ENCODE measurements around the gene SUCLG2. TPM values are rescaled to one million over a fixed set of nuclear protein-coding genes. Genes with fewer than 3 reads are reported as not detected.

SUCLG2 gene
- total RNA-seq, 1 donor from 2014 or later, result 29.5 TPM

DNA sequence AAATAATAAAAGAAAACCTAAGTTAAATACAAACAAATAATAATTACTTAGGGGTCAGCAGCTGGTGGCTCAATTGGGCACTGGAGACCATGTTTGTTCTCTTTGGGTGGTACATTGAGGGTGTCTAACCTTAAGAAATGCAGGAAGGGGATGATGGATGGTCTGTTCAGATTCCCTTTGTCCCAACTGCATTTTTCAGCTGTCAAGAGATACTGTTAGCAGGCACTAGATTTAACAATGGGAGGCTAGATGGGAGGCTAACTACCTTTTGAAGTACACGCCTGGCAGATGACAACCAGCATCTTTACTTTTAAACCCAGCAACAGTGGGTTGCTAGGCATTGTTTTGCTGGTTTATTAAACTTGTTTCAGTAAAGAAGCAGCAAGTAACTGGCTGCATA lies 222.5 kb downstream of the SUCLG2 start:
- Histone ChIP-seq H3K4me3 (no peak overlapping the region), H3K27me3 (no peaks in the 10 kb centered on the region), H3K36me3 (no peaks in the 10 kb centered on the region), H3K27ac (no peak overlapping the region), H3K4me1 (no peaks in the 10 kb centered on the region), H3K9me3 (no peaks in the 10 kb centered on the region)
- intact Hi-C loops (cut with DNase I), result no loop called here
- TF ChIP-seq, protein P1, sequence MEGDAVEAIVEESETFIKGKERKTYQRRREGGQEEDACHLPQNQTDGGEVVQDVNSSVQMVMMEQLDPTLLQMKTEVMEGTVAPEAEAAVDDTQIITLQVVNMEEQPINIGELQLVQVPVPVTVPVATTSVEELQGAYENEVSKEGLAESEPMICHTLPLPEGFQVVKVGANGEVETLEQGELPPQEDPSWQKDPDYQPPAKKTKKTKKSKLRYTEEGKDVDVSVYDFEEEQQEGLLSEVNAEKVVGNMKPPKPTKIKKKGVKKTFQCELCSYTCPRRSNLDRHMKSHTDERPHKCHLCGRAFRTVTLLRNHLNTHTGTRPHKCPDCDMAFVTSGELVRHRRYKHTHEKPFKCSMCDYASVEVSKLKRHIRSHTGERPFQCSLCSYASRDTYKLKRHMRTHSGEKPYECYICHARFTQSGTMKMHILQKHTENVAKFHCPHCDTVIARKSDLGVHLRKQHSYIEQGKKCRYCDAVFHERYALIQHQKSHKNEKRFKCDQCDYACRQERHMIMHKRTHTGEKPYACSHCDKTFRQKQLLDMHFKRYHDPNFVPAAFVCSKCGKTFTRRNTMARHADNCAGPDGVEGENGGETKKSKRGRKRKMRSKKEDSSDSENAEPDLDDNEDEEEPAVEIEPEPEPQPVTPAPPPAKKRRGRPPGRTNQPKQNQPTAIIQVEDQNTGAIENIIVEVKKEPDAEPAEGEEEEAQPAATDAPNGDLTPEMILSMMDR (IDR thresholded peaks at IDR 0.05), result no peak
- no peak for DNase-seq (ENCODE audit: extremely low spot score in 2 of 2)

DNA sequence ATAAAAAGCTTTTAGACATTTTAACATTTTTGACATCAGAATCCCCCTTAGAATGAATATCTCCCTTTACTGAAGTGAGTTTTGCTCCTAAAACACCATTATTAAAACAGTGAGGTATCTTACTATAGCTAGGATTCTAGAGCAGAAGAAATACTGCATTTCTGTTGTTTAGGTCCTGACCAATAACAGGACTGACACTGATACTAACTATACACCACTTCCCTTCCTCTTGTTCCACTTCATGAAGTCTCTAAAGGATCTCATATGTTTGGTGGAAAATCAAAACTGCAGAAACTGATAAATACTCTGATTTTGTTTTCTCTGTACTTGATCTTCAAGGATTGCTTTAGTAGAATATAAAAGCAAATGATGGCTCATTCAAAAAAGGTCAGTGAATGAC lies 230.7 kb downstream of the SUCLG2 start:
- Histone ChIP-seq H3K9me3 (peaks cover 4% of the 10 kb centered on the region), H3K4me1 (no peaks in the 10 kb centered on the region), H3K27ac (no peak overlapping the region), H3K36me3 (peaks cover 0 to 7% of the 10 kb centered on the region in 2 donors), H3K4me3 (no peak overlapping the region), H3K27me3 (no peaks in the 10 kb centered on the region)
- TF ChIP-seq POLR2A (IDR thresholded peaks at IDR 0.05), result no peak
- no peak for TF ChIP-seq POLR2AphosphoS5 (IDR thresholded peaks at IDR 0.05; ENCODE audit: insufficient read depth in 1 of 2, low read depth in 1 of 2)
- TF ChIP-seq, protein P1 (IDR thresholded peaks at IDR 0.05), result no peak
- no peak for DNase-seq (ENCODE audit: extremely low spot score in 2 of 2)
- intact Hi-C loops (cut with DNase I), result no loop called here

DNA sequence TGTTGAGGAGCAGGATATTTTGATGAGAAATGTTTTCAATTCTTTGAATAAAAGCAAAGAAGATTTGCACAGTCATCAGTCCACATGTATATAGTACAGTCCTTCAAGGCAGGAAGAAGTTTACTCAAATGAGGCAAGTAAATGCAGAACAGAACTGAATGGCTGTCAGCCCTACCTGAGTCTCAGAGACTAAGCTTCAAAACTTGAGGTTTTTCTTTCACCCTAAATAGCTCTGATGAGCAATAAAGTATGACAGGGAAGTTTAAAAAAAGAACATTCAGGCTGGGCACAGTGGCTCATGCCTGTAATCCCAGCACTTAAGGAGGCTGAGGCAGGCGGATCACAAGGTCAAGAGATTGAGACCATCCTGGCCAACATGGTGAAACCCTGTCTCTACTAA lies 232.5 kb downstream of the SUCLG2 start:
- no peak overlapping the region for H3K4me3 ChIP-seq
- no peak for TF ChIP-seq POLR2AphosphoS5 (IDR thresholded peaks at IDR 0.05; ENCODE audit: insufficient read depth in 1 of 2, low read depth in 1 of 2)
- TF ChIP-seq POLR2A (IDR thresholded peaks at IDR 0.05), result no peak
- TF ChIP-seq, protein P1 (IDR thresholded peaks at IDR 0.05), result no peak
- H3K36me3 ChIP-seq, result peaks cover 0 to 7% of the 10 kb centered on the region in 2 donors
- no peak overlapping the region for H3K27ac ChIP-seq
- no peaks in the 10 kb centered on the region for H3K27me3 ChIP-seq
- no peak for DNase-seq (ENCODE audit: extremely low spot score in 2 of 2)
- intact Hi-C loops (cut with DNase I), result no loop called here
- no peaks in the 10 kb centered on the region for H3K4me1 ChIP-seq
- H3K9me3 ChIP-seq, result peaks cover 4% of the 10 kb centered on the region

DNA sequence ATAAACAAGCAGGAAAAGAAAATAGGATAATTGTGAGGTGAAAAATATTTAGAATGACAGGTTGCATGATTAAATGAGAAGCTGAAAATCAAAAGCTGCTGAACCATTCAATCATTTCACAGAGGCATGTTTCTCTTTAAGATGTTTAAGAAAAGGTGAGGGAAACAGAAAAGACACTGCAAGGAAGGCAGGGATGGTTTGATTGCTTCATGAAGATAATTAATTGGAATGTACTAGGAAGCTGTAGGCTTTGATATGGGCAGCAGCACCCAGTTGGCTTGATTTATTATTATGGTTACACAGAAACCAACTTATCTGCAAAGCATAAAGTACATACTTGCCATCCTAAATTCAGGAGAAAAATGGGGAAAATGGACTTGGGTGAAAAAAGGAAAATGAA lies 234.6 kb downstream of the SUCLG2 start:
- H3K27me3 ChIP-seq, result no peaks in the 10 kb centered on the region
- H3K4me3 ChIP-seq, result no peak overlapping the region
- TF ChIP-seq POLR2A (IDR thresholded peaks at IDR 0.05), result no peak
- H3K27ac ChIP-seq, result no peak overlapping the region
- H3K9me3 ChIP-seq, result peaks cover 4% of the 10 kb centered on the region
- H3K36me3 ChIP-seq, result peaks cover 0 to 7% of the 10 kb centered on the region in 2 donors
- DNase-seq (ENCODE audit: extremely low spot score in 2 of 2), result no peak
- intact Hi-C loops (cut with DNase I), result no loop called here
- no peaks in the 10 kb centered on the region for H3K4me1 ChIP-seq

DNA sequence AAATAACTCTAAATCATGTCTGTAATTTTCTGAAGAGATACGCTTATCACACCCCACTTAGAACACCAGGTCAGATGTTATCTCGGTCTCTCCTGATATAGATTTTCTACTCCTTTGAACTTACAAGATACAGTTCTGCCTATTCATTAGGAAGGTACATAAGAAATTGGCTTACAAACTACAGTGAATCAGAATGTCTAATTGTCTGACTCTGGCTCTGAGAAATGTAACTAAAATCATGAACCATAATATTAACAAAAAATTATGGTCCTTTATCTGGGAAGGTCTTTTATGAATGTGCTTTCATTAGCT lies 235.2 kb downstream of the SUCLG2 start:
- Histone ChIP-seq H3K4me3 (no peak overlapping the region), H3K27ac (no peak overlapping the region), H3K4me1 (no peaks in the 10 kb centered on the region), H3K9me3 (peaks cover 4% of the 10 kb centered on the region), H3K27me3 (no peaks in the 10 kb centered on the region), H3K36me3 (peaks cover 0 to 7% of the 10 kb centered on the region in 2 donors)
- TF ChIP-seq, protein P1 (IDR thresholded peaks at IDR 0.05), result no peak
- no peak for TF ChIP-seq POLR2A (IDR thresholded peaks at IDR 0.05)
- no peak for TF ChIP-seq POLR2AphosphoS5 (IDR thresholded peaks at IDR 0.05; ENCODE audit: insufficient read depth in 1 of 2, low read depth in 1 of 2)
- no peak for DNase-seq (ENCODE audit: extremely low spot score in 2 of 2)
- intact Hi-C loops (cut with DNase I), result no loop called here
